SK-N-SH treated with all-trans-retinoic acid at 6 μM for 48 hours (cell line): ENCODE results near the gene TGFBR2.

Experiments used
- CREB5 ChIP-seq: fragments of 250-450 bp; sonication (Bioruptor Pico); IDR thresholded peaks from 2 replicates; pipeline ENCODE4 v1.5.1; 2020; ENCODE audit warnings: low read depth, mild to moderate bottlenecking, moderate library complexity
- ISL1 ChIP-seq: fragments of 250-450 bp; sonication (Bioruptor Pico); IDR thresholded peaks from 2 replicates; pipeline ENCODE4 v2.1.2; 2022; ENCODE audit warnings: mild to moderate bottlenecking, moderate library complexity
- PPARA ChIP-seq: fragments of 250-450 bp; sonication (Bioruptor Pico); IDR thresholded peaks from 2 replicates; pipeline ENCODE4 v1.5.0; 2020; ENCODE audit warnings: mild to moderate bottlenecking, borderline replicate concordance
- TCF4 ChIP-seq: fragments of 250-450 bp; sonication (Bioruptor Pico); IDR thresholded peaks from 2 replicates; pipeline ENCODE4 v1.8.0; 2021; ENCODE audit warnings: mild to moderate bottlenecking, moderate library complexity, borderline replicate concordance
- TOX ChIP-seq: fragments of 250-450 bp; sonication (Bioruptor Pico); IDR thresholded peaks from 2 replicates; pipeline ENCODE4 v1.8.0; 2021; ENCODE audit warnings: mild to moderate bottlenecking, moderate library complexity, borderline replicate concordance
- TF ChIP-seq, protein P1 (sequence below): fragments of 250-450 bp; sonication (Bioruptor Pico); IDR thresholded peaks from 2 replicates; pipeline ENCODE4 v1.5.0; 2020; ENCODE audit warnings: mild to moderate bottlenecking, moderate library complexity

- no peak for TF ChIP-seq CREB5
- no peak for TF ChIP-seq ISL1 (CRISPR knock-in tag)
- no peak for TF ChIP-seq TOX (CRISPR knock-in tag)
- TF ChIP-seq PPARA (CRISPR knock-in tag) = no peak
- no peak for TF ChIP-seq TCF4 (CRISPR knock-in tag)
- TF ChIP-seq, protein P1, sequence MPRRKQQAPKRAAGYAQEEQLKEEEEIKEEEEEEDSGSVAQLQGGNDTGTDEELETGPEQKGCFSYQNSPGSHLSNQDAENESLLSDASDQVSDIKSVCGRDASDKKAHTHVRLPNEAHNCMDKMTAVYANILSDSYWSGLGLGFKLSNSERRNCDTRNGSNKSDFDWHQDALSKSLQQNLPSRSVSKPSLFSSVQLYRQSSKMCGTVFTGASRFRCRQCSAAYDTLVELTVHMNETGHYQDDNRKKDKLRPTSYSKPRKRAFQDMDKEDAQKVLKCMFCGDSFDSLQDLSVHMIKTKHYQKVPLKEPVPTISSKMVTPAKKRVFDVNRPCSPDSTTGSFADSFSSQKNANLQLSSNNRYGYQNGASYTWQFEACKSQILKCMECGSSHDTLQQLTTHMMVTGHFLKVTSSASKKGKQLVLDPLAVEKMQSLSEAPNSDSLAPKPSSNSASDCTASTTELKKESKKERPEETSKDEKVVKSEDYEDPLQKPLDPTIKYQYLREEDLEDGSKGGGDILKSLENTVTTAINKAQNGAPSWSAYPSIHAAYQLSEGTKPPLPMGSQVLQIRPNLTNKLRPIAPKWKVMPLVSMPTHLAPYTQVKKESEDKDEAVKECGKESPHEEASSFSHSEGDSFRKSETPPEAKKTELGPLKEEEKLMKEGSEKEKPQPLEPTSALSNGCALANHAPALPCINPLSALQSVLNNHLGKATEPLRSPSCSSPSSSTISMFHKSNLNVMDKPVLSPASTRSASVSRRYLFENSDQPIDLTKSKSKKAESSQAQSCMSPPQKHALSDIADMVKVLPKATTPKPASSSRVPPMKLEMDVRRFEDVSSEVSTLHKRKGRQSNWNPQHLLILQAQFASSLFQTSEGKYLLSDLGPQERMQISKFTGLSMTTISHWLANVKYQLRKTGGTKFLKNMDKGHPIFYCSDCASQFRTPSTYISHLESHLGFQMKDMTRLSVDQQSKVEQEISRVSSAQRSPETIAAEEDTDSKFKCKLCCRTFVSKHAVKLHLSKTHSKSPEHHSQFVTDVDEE (CRISPR knock-in tag) = no peak
Measured at GRCh38 chr3:30711867-30712266, 105.5 kb downstream of the TGFBR2 start.
